ENCODE results near the gene SNAPC2.

SNAPC2 gene

DNA sequence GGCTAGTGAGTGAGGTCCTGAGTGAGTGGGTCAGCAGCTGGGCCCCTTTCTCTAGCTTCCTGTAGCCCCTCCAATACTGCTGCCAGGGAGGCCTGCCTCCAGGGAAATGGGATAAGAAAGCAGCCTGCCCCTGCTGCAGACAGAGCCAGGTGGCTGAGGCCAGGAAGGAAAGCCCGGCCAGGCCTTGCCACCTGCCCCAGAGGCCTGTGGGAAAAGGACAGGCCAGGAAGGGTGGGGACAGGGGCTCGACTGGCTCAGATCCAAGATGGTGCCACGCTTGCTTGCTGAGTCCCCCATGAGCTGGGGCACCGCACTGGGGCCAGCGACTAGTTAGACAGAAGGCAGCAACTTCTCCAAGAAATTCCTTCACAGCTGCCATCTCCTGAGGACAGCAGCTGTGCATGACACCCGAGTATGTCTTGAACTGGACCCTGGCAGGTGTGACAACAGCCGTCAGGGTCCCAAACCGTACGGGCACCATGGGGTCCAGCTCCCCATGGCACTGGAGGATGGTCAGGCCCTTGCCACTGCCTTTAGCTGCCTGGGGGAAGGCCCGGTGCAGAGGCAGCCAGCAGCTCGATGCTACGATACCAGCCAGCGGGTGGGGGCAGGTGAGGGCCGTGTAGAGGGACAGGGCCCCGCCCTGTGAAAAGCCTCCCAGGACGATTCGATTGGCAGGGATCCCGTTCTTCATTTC is 40.9 kb upstream of the SNAPC2 start:
- Histone ChIP-seq H3K27ac (ENCODE audit: insufficient read depth, low read depth, low read length, poor library complexity, severe bottlenecking) (no peak overlapping the region), H3K4me3 (ENCODE audit: insufficient read depth, low read depth, low read length) (no peak overlapping the region), H3K4me1 (ENCODE audit: control insufficient read depth, insufficient read depth, low read length) (no peaks in the 10 kb centered on the region), H3K36me3 (ENCODE audit: control insufficient read depth, insufficient read depth, low read length) (no peaks in the 10 kb centered on the region), H3K27me3 (ENCODE audit: control insufficient read depth, insufficient read depth, low read length, poor library complexity, severe bottlenecking) (no peaks in the 10 kb centered on the region), H3K9me3 (ENCODE audit: control insufficient read depth, low read length) (no peaks in the 10 kb centered on the region)
- WGBS, 2 experiments = 91 to 92% methylated on average over 18 of the region's 18 CpGs

DNA sequence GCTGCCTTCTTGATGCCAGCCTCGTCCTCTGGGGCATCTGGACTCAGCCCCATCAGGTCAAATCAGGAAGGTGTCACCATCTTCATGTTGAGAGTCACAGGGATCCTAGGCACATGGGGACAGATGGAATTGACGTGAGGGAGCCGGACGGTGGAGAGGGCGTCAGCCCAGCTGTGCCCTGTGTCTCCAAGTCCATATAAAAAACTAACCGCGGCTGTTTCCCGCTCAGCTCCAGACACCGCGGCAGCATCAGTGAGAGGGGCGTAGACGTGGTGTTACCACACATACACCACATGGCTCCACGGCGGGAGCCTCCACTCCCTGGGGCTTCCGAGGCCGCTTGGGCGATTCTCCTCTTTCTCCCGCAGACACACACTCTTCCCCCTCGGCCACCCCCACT is 40.3 kb upstream of the SNAPC2 start:
- Histone ChIP-seq H3K27ac (ENCODE audit: insufficient read depth, low read depth, low read length, poor library complexity, severe bottlenecking) (no peak overlapping the region), H3K36me3 (ENCODE audit: control insufficient read depth, insufficient read depth, low read length) (no peaks in the 10 kb centered on the region), H3K4me1 (ENCODE audit: control insufficient read depth, insufficient read depth, low read length) (no peaks in the 10 kb centered on the region), H3K27me3 (ENCODE audit: control insufficient read depth, insufficient read depth, low read length, poor library complexity, severe bottlenecking) (no peaks in the 10 kb centered on the region), H3K4me3 (ENCODE audit: insufficient read depth, low read depth, low read length) (no peak overlapping the region), H3K9me3 (ENCODE audit: control insufficient read depth, low read length) (no peaks in the 10 kb centered on the region)
- WGBS, 2 experiments = 92 to 94% methylated on average over 16 of the region's 19 CpGs

DNA sequence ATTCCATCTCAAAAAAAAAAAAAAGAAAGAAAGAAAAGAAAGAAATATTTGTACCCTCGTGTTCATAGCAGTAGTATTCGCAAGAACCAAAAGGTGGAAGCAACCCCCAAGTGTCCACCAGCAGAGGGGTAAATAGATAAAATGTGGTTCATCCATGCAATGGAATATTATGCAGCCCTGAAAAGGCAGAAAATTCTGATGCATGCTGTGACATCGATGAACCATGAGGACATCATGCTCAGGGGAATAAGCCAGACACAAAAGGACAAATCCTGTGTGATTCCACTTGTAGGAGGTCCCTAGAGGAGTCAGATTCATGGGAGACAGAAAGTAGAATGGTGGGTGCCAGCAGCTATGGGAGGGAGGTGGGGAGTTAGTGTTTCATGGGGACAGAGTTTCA is 38.2 kb upstream of the SNAPC2 start:
- Histone ChIP-seq H3K27me3 (ENCODE audit: control insufficient read depth, insufficient read depth, low read length, poor library complexity, severe bottlenecking) (no peaks in the 10 kb centered on the region), H3K36me3 (ENCODE audit: control insufficient read depth, insufficient read depth, low read length) (no peaks in the 10 kb centered on the region), H3K4me3 (ENCODE audit: insufficient read depth, low read depth, low read length) (no peak overlapping the region), H3K9me3 (ENCODE audit: control insufficient read depth, low read length) (no peaks in the 10 kb centered on the region), H3K4me1 (ENCODE audit: control insufficient read depth, insufficient read depth, low read length) (no peaks in the 10 kb centered on the region), H3K27ac (ENCODE audit: insufficient read depth, low read depth, low read length, poor library complexity, severe bottlenecking) (no peak overlapping the region)
- WGBS, 2 experiments = 91 to 95% methylated on average over 3 of the region's 3 CpGs

GRCh38 chr19:7883105-7883504 is 37.0 kb upstream of the SNAPC2 start:
- Histone ChIP-seq H3K36me3 (ENCODE audit: control insufficient read depth, insufficient read depth, low read length) (no peaks in the 10 kb centered on the region), H3K27ac (ENCODE audit: insufficient read depth, low read depth, low read length, poor library complexity, severe bottlenecking) (no peak overlapping the region)
- WGBS, 2 experiments = 89 to 96% methylated on average over 4 of the region's 4 CpGs

GRCh38 chr19:7883796-7884570 is 36.2 kb upstream of the SNAPC2 start:
- Histone ChIP-seq H3K36me3 (ENCODE audit: control insufficient read depth, insufficient read depth, low read length) (no peaks in the 10 kb centered on the region), H3K4me1 (ENCODE audit: control insufficient read depth, insufficient read depth, low read length) (no peaks in the 10 kb centered on the region), H3K27ac (ENCODE audit: insufficient read depth, low read depth, low read length, poor library complexity, severe bottlenecking) (no peak overlapping the region), H3K27me3 (ENCODE audit: control insufficient read depth, insufficient read depth, low read length, poor library complexity, severe bottlenecking) (peaks cover 18% of the 10 kb centered on the region), H3K4me3 (ENCODE audit: insufficient read depth, low read depth, low read length) (no peak overlapping the region), H3K9me3 (ENCODE audit: control insufficient read depth, low read length) (no peaks in the 10 kb centered on the region)
- 74 to 89% methylated on average over 2 of the region's 2 CpGs for WGBS, 2 experiments

More at GRCh38 chr19:7883105-7883504, 37.0 kb upstream of the SNAPC2 start:
- Histone ChIP-seq H3K4me1 (ENCODE audit: control insufficient read depth, insufficient read depth, low read length) (no peaks in the 10 kb centered on the region), H3K9me3 (ENCODE audit: control insufficient read depth, low read length) (no peaks in the 10 kb centered on the region), H3K4me3 (ENCODE audit: insufficient read depth, low read depth, low read length) (no peak overlapping the region), H3K27me3 (ENCODE audit: control insufficient read depth, insufficient read depth, low read length, poor library complexity, severe bottlenecking) (peaks cover 9% of the 10 kb centered on the region)

DNA sequence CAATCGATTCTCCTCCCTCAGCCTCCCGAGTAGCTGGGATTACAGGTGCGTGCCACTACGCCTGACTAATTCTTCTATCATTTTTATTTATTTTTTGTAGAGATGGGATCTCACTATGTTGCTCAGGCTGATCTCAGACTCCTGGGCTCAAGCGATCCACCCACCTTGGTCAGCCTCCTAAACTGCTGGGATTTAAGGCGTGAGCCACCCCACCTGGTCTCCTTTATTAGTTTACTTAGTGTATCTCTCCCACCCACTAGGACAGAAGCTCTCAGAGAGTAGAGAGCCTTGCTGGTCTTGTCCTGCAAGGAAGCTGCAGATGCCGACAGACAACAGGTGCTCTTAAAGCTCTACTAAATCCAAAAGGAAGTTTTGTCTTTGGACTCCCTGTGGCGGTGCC is 34.3 kb upstream of the SNAPC2 start:
- no peaks in the 10 kb centered on the region for H3K9me3 ChIP-seq (ENCODE audit: control insufficient read depth, low read length)
- H3K4me1 ChIP-seq (ENCODE audit: control insufficient read depth, insufficient read depth, low read length) = no peaks in the 10 kb centered on the region
- 90 to 94% methylated on average over 7 to 8 of the region's 8 CpGs for WGBS, 2 experiments
- H3K27me3 ChIP-seq (ENCODE audit: control insufficient read depth, insufficient read depth, low read length, poor library complexity, severe bottlenecking) = peaks cover 22% of the 10 kb centered on the region
- no peaks in the 10 kb centered on the region for H3K36me3 ChIP-seq (ENCODE audit: control insufficient read depth, insufficient read depth, low read length)
- no peak overlapping the region for H3K27ac ChIP-seq (ENCODE audit: insufficient read depth, low read depth, low read length, poor library complexity, severe bottlenecking)
- no peak overlapping the region for H3K4me3 ChIP-seq (ENCODE audit: insufficient read depth, low read depth, low read length)

DNA sequence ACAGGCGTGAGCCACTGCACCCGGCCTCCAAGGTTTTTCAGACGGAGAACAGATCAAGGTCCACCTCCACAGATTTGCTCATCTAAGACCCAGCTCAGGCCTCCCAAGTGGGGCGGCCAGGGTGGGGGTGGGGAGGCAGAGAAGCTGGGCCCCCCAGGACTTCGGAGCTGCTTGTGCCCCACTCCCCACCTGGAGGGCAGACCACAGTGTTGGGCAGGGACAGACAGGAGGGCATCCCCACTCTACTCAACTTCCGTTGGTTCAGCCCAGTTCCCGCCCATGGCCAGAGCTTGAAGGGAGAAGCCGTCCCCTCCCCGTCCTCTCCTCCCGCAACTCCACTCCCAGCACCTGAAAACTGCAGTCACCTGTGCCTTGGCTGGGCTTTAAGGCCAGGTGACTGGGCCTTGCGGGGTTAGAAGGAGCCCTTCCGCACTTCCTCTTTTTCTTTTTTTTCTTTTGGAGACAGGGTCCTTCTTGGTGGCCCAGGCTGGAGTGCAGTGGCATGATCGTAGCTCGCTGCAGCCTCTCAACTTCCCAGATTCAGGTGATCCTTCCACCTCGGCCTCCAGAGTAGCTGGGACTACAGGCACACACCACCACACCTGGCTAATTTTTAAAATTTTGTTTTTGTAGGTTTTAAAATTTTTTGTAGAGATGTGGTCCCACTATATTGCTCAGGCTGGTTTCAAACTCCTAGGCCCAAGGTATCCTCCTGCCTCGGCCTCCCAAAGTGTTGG is 32.6 kb upstream of the SNAPC2 start:
- H3K4me3 ChIP-seq (ENCODE audit: insufficient read depth, low read depth, low read length) = no peak overlapping the region
- no peaks in the 10 kb centered on the region for H3K4me1 ChIP-seq (ENCODE audit: control insufficient read depth, insufficient read depth, low read length)
- WGBS, 2 experiments = 82 to 83% methylated on average over 16 of the region's 16 CpGs
- no peaks in the 10 kb centered on the region for H3K9me3 ChIP-seq (ENCODE audit: control insufficient read depth, low read length)
- no peaks in the 10 kb centered on the region for H3K36me3 ChIP-seq (ENCODE audit: control insufficient read depth, insufficient read depth, low read length)
- no peak overlapping the region for H3K27ac ChIP-seq (ENCODE audit: insufficient read depth, low read depth, low read length, poor library complexity, severe bottlenecking)
- H3K27me3 ChIP-seq (ENCODE audit: control insufficient read depth, insufficient read depth, low read length, poor library complexity, severe bottlenecking) = peaks cover 22% of the 10 kb centered on the region

DNA sequence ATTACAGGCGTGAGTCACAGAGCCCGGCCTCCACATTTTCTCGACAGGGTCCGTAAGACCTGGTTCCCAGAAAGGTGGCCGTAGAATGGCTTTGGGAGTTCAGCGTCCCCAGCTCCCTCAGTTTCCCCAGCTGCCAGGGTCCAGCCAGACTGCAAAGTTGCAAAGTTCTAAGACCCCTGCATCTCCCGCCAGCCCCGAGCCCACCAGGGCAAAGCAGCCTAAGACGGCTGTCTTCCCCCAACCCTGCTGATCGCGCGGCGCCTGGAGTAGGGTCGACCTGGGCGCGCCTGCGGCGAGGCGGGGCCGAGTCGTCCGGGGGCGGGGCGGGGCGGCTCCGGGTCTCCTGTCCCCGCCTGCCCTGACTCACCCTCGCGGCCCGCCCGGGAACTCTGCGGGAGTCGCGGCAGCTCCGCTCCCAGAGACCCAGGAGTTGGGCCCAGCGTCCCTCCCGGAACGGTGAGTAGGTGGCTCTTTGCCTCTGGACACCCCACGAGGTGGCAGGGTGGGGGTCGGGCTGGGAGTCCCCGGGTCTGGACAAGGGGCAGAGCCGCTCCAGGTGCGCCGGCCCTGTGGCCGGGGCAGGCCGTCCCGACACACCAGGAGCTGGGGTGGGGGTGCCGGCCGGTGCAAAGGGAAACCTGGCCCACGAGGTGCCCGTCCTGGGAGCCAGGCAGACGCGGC is 31.9 kb upstream of the SNAPC2 start, which contains the start of gene LRRC8E:
TSS of gene LRRC8E (plus strand) at position 366 of the 681 bp plus-strand sequence. CDS start 7,094 bp downstream, outside the sequence.
- no peak within 1 kb of the TSS for H3K27ac ChIP-seq (ENCODE audit: insufficient read depth, low read depth, low read length, poor library complexity, severe bottlenecking)
- no peaks in the 10 kb centered on the region for H3K9me3 ChIP-seq (ENCODE audit: control insufficient read depth, low read length)
- WGBS, 2 experiments = 9 to 10% methylated on average over 53 of the region's 53 CpGs
- H3K4me3 ChIP-seq (ENCODE audit: insufficient read depth, low read depth, low read length) = peak within 1 kb of the TSS; percentile 35
- H3K4me1 ChIP-seq (ENCODE audit: control insufficient read depth, insufficient read depth, low read length) = no peaks in the 10 kb centered on the region
- H3K27me3 ChIP-seq (ENCODE audit: control insufficient read depth, insufficient read depth, low read length, poor library complexity, severe bottlenecking) = peaks cover 22% of the 10 kb centered on the region
- H3K36me3 ChIP-seq (ENCODE audit: control insufficient read depth, insufficient read depth, low read length) = no peaks in the 10 kb centered on the region

- no peaks in the 10 kb centered on the region for H3K4me1 ChIP-seq (ENCODE audit: control insufficient read depth, insufficient read depth, low read length)
- peaks cover 22% of the 10 kb centered on the region for H3K27me3 ChIP-seq (ENCODE audit: control insufficient read depth, insufficient read depth, low read length, poor library complexity, severe bottlenecking)
- WGBS, 2 experiments = 74 to 82% methylated on average over 8 of the region's 8 CpGs
- H3K9me3 ChIP-seq (ENCODE audit: control insufficient read depth, low read length) = no peaks in the 10 kb centered on the region
- no peak overlapping the region for H3K27ac ChIP-seq (ENCODE audit: insufficient read depth, low read depth, low read length, poor library complexity, severe bottlenecking)
- no peaks in the 10 kb centered on the region for H3K36me3 ChIP-seq (ENCODE audit: control insufficient read depth, insufficient read depth, low read length)
- peak overlapping the region; percentile 35 for H3K4me3 ChIP-seq (ENCODE audit: insufficient read depth, low read depth, low read length)
Observed at GRCh38 chr19:7888826-7889217, 31.3 kb upstream of the SNAPC2 start.
